ENCODE data around the gene COL2A1.

Gene COL2A1

DNA sequence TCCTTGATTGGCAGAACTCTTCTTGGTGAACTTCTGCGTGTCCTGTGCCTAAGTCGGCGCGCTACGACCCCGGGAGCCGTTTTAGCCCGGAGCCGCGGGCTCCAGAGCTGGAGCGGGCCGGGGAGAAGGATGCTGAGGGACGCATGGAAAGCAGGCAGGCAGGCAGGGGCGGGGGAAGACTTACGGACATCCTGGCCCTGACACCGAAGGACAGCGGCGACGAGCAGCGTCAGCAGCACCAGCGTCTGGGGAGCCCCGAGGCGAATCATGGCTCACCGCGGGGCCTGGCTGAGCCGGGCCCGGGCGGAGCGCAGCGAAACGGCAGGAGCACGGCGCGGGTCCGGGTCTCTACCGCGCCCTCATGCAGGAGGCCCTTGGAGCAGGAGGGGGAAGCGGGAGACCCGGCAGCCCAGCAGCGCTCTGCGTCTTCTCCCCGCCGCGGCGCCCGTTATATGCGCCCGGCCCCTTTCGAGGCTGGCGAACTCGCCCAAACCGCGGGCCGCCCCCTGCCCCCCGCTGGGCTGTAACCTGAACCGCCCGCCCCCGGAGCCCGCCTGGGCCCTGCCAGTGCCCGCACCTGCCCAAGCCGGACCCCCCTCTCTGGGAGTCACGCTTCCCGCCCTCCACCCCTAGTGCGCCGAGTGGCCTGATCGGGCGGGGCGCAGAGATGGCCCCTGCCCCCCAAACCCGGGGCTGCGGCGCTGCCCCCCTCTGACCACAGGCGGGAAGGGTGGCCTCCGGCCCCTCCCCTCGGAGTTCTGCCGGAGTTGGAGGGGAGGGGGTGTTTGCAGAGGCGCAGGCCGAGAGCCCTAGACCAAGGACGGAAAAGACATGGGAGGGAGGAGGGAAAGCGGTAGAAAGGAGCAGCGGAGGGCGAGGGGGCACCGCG, at the start of gene COL2A1:
Gene COL2A1 (minus strand): TSS at position 424 of the 889 bp plus-strand sequence. CDS start 155 bp downstream, at position 269.
- TF ChIP-seq, protein P1, sequence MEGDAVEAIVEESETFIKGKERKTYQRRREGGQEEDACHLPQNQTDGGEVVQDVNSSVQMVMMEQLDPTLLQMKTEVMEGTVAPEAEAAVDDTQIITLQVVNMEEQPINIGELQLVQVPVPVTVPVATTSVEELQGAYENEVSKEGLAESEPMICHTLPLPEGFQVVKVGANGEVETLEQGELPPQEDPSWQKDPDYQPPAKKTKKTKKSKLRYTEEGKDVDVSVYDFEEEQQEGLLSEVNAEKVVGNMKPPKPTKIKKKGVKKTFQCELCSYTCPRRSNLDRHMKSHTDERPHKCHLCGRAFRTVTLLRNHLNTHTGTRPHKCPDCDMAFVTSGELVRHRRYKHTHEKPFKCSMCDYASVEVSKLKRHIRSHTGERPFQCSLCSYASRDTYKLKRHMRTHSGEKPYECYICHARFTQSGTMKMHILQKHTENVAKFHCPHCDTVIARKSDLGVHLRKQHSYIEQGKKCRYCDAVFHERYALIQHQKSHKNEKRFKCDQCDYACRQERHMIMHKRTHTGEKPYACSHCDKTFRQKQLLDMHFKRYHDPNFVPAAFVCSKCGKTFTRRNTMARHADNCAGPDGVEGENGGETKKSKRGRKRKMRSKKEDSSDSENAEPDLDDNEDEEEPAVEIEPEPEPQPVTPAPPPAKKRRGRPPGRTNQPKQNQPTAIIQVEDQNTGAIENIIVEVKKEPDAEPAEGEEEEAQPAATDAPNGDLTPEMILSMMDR (IDR thresholded peaks at IDR 0.05; ENCODE audit: low read depth, low read length): no peak
- DNase-seq (ENCODE audit: extremely low read depth, low read depth): no peak

DNA sequence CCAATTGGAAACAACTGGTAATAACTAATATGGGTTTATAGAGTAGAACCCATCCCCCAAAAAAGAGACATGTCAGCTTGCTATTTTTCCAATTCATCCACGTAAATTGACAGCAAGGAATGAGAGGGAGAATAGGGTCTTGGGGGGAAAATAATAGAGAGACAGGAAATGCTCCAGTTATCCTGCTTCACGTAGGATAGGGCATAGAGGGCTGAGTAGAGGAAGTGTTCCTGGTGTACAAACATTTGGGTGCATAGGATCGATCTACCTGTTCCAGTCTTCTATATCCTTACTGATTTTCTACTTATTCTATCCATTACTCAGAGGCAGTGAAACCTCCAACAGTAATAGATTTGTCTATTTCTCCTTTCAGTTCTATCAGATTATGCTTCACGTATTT, 49.6 kb upstream of the COL2A1 start:
- TF ChIP-seq, protein P1 (IDR thresholded peaks at IDR 0.05; ENCODE audit: low read depth, low read length): no peak
- no peak for DNase-seq (ENCODE audit: extremely low read depth, low read depth)

DNA sequence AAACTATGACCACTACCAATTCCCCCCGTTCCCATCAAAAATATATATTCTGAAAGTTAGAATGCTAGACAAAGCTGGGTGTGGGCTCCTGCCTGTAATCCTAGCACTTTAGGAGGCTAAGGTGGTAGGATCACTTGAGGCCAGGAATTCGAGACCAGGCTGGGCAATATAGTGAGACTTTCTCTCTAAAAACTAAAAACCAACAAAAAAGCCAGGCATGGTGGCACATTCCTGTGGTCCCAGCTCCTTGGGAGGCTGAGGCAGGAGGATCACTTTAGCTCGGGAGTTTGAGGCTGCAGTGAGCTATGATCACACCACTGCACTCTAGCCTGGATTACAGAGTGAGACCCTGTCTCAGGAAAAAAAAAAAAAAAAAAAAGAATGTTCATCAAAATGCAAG, 48.8 kb upstream of the COL2A1 start:
- TF ChIP-seq, protein P1 (IDR thresholded peaks at IDR 0.05; ENCODE audit: low read depth, low read length): no peak
- no peak for DNase-seq (ENCODE audit: extremely low read depth, low read depth)

DNA sequence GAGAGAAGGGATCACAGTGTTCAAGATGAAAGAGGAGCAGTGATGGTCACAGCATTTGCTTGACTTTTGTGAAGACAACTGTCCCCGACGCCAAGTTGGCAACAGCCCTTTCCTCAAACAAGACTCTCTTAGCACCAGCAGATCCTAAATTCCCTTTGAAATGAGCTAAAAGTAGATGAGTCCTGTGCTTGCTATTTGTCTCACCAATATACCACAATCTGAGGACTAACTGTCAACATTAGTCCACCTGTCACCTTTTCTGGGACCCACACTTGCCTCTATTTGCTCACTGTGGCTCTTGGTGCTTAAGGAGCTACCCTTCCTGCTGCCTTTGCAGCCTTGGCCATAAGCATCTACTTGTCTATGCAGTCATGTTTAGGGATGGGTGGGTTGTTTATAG, 47.4 kb upstream of the COL2A1 start:
- no peak for DNase-seq (ENCODE audit: extremely low read depth, low read depth)
- TF ChIP-seq, protein P1 (IDR thresholded peaks at IDR 0.05; ENCODE audit: low read depth, low read length): no peak

DNA sequence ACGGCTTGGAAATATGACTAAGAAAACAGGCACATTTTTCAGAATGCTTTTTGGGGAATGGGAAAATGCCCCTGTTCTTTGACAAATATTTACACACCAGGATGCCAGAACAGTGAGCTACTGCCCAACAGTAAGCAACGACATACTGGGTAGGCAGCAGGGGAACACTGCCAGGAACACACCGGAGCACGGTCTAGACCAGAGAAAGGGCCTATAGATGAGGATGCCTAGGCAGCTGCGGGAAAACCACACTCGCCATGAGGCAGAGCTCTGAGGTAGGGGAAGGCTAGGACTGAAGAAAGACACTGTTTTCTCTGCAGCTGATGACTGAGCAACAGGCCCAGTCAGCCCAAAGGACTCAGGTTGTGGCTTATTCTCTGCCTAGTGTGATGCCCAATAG, 45.9 kb upstream of the COL2A1 start:
- TF ChIP-seq, protein P1 (IDR thresholded peaks at IDR 0.05; ENCODE audit: low read depth, low read length): no peak
- no peak for DNase-seq (ENCODE audit: extremely low read depth, low read depth)

DNA sequence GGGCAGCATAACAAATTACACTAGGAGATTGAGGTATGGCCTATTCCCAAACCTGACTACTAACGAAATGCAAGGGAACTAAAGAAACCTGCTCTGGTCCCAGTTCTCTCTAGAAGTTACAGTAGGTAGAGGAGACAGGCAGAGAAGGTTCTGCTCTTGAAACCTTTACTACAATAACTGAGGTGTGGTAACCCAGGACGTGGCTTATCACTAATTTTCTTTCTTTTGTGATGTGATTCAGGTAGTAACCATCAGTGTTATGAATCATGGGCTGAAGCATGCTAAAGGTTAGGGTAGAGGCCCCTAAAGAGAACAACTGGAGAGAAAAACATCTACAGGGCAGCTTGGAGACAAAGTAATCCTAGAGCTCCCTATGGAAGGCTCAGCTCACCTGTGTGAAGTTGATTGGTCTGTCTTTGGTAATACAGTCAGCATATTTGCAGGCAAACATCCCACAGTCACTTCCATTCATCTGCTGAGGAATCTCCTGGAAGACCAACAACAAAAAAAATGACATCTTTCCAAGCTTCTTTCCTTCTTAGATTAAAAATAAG, 41.8 kb upstream of the COL2A1 start:
- TF ChIP-seq, protein P1 (IDR thresholded peaks at IDR 0.05; ENCODE audit: low read depth, low read length): no peak
- DNase-seq (ENCODE audit: extremely low read depth, low read depth): no peak

Measured in AG09319 (cell line).